Coronary artery (tissue), 2 donors: Measurements from ENCODE around the gene MYO18B.

ENCODE experiments used
- DNase-seq: peaks from one replicate; pipeline ENCODE4 v3.0.0-alpha.2; 2017; ENCODE audit warnings: low spot score
- H3K27ac ChIP-seq, 2 donors: fragments of 200-600 bp; sonication (generic); one replicate each; pipeline ENCODE4 v1.5.1; 2016 to 2019
- H3K4me3 ChIP-seq: fragments of 200-600 bp; sonication (generic); 2 replicates; pipeline ENCODE4 v1.5.1; 2016; ENCODE audit warnings: mild to moderate bottlenecking, moderate library complexity
- CTCF ChIP-seq: fragments of 200-600 bp; sonication (generic); IDR thresholded peaks from one replicate; pipeline ENCODE4 v1.5.1; 2019; ENCODE audit warnings: antibody characterized with exemption

MYO18B gene

GRCh38 chr22:26043031-26043430 lies 301.0 kb downstream of the MYO18B start:
- no peak for TF ChIP-seq CTCF
- no peak for DNase-seq
- Histone ChIP-seq H3K4me3 (no peak overlapping the region), H3K27ac (no peak overlapping the region)

DNA sequence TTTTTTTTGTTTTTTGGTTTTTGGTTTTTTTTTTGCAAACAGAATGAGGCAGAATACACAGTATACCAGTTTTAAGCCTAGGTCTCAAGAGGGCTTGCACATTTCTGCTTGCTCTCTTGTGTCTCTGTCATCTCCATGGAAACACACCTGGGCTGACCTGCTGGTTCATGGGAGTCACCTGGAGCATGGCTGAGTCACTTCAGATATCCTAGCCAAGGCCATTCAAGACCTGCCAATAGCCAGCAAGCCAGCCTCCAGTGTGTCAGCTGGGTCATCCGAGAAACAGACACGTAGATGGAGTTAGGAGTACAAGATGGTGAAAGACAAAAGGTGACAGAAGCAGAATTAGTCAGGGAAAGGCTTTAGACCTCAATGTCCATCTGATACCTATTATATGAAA lies 303.1 kb downstream of the MYO18B start:
- TF ChIP-seq CTCF, result no peak
- Histone ChIP-seq H3K4me3 (no peak overlapping the region), H3K27ac (no peak overlapping the region)
- no peak for DNase-seq

DNA sequence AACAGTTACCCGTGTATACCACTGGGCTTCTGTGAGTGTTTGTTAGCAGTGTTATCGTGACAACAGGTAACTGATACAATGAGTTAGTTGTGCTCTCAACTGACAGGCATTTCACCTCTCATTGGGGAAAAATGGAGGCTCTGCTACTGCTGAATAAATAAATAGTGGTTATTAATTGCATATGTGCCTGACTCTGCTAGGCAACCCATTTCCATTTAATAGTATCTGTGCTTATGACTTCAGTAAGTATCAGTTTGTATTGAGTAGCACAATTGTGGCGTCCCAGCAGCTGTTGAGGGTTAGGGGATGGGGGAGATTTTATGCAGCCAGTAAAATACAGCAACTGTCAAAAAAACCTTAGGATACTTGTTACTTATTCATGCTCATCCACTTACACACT lies 303.9 kb downstream of the MYO18B start:
- no peak for TF ChIP-seq CTCF
- H3K4me3 ChIP-seq, result no peak overlapping the region
- DNase-seq, result no peak
- no peak overlapping the region for H3K27ac ChIP-seq

- H3K27ac ChIP-seq, result no peak overlapping the region
- H3K4me3 ChIP-seq, result no peak overlapping the region
- no peak for TF ChIP-seq CTCF
- DNase-seq, result no peak
Measured at GRCh38 chr22:26047516-26047915, 305.5 kb downstream of the MYO18B start.

DNA sequence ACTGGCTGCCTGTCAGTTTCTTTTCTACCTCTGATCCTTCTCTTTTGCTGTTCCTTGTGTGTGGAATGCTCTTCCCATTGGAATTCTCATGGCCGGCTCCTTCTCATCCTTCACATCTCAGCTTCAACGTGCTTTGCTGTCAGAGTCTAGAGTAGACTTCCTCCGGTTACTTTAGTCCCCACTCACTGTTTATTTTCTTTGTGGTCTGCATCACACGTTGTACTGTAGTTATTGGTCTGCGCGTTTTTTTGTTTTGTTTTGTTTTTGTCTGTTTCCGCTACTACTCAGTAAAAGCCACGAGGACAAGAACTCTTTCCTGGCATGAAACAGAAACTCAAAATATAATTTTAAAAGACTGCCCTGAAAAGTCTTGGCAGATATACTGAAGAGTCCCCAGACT lies 305.9 kb downstream of the MYO18B start:
- Histone ChIP-seq H3K27ac (no peak overlapping the region), H3K4me3 (no peak overlapping the region)
- no peak for DNase-seq
- TF ChIP-seq CTCF, result no peak

GRCh38 chr22:26050079-26050478 lies 308.1 kb downstream of the MYO18B start:
- no peak overlapping the region for H3K27ac ChIP-seq
- no peak overlapping the region for H3K4me3 ChIP-seq
- no peak for DNase-seq
- TF ChIP-seq CTCF, result no peak

DNA sequence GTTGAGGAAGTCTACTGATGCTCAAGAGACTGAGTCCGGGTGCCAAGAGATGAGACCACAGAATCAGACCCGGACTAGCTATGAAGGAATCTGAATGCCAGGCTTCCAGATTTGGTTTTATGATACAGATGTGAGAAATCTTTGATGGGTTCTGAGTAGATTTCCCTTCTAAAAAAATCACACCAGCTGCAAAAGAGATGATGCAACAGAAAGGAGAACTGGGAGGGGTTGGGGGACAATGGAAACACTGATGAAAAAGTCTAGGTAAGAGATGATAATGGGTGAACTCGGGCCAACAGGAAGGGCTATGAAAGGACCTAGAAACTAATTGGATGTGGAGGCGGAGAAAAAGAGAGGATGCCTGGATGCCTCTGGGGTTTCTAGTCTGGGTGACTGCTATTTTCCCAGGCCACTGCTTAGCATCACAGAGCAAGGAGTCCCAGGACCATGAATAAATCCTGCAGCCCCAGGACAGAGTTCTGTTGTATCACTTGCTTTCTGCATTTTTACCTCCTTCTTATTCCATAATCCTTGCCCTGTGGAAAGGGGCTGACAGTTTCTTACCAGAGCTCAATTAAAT lies 311.8 kb downstream of the MYO18B start:
- DNase-seq, result no peak
- no peak overlapping the region for H3K4me3 ChIP-seq
- H3K27ac ChIP-seq, result no peak overlapping the region
- TF ChIP-seq CTCF, result no peak
